ENCODE measurements around the gene CLCN1. TPM values are rescaled to one million over a fixed set of nuclear protein-coding genes. Genes with fewer than 3 reads are reported as not detected.

The CLCN1 gene
- total RNA-seq, 1 experiment from 2014 or later: 0.13 TPM

- Histone ChIP-seq H3K79me2 (ENCODE audit: insufficient read depth, low read length) (0 out of 2 replicates have a peak, but pooled peaks cover 2% of the 10 kb centered on the region), H3K79me1 (ENCODE audit: insufficient read depth, low read depth, low read length, poor library complexity, severe bottlenecking) (no peaks in the 10 kb centered on the region), H4K20me1 (ENCODE audit: control insufficient read depth, insufficient read depth, insufficient read length) (no peaks in the 10 kb centered on the region), H3T11ph (ENCODE audit: low read length) (no peak overlapping the region), H2BK15ac (ENCODE audit: low read depth, low read length) (no peak overlapping the region), H4K8ac (replicated peaks; ENCODE audit: insufficient read length, low read depth, low read length) (no peak overlapping the region), H3K14ac (ENCODE audit: insufficient read depth, low read length) (no peak overlapping the region), H3K27ac (ENCODE audit: insufficient read length, low read depth, low read length) (no peak overlapping the region), H4K5ac (ENCODE audit: insufficient read length, low read depth, low read length) (no peak overlapping the region), H3K27me3 (ENCODE audit: insufficient read depth, low read length) (no peaks in the 10 kb centered on the region), H2BK12ac (ENCODE audit: insufficient read length, low read depth, low read length) (no peak overlapping the region), H3K9ac (ENCODE audit: extremely low read depth, insufficient read length, low read length) (no peak overlapping the region), H4K91ac (ENCODE audit: insufficient read length, low read depth, low read length) (no peak overlapping the region), H3K23me2 (ENCODE audit: insufficient read length, low read depth, low read length, poor library complexity, severe bottlenecking) (no peaks in the 10 kb centered on the region), H2BK20ac (ENCODE audit: low read depth, low read length, poor library complexity, severe bottlenecking) (no peak overlapping the region), H2AFZ (ENCODE audit: low read length) (no peak overlapping the region), H3K23ac (ENCODE audit: insufficient read length, low read depth, low read length) (no peak overlapping the region), H3K4me2 (ENCODE audit: insufficient read depth, insufficient read length, low read length) (no peak overlapping the region), H3K56ac (ENCODE audit: insufficient read length, low read depth, low read length) (no peak overlapping the region), H3K9me3 (ENCODE audit: control insufficient read depth, low read depth, low read length) (no peaks in the 10 kb centered on the region), H2BK120ac (ENCODE audit: low read depth, low read length, poor library complexity, severe bottlenecking) (no peak overlapping the region), H2AK5ac (ENCODE audit: insufficient read length, low read length) (no peak overlapping the region), H2BK5ac (ENCODE audit: insufficient read length, low read length) (no peak overlapping the region), H3K18ac (ENCODE audit: insufficient read length, low read depth, low read length) (no peak overlapping the region), H3K4me1 (ENCODE audit: insufficient read depth, low read length) (no peaks in the 10 kb centered on the region), H3K4ac (ENCODE audit: low read depth, low read length) (no peak overlapping the region)
- no peaks in the 10 kb centered on the region; the same call in 1 of the 2 replicates for H3K27me3 Mint-ChIP-seq (ENCODE audit: low read depth)
- H3K4me3 Mint-ChIP-seq: no peak overlapping the region
- H3K9me3 Mint-ChIP-seq: no peaks in the 10 kb centered on the region
- DNase-seq: no peak
- peaks cover 68 to 94% (median 93%) of the 10 kb centered on the region in 3 experiments for H3K36me3 Mint-ChIP-seq (ENCODE audit: insufficient read depth in 1 of 3, low read depth in 3 of 3)
- TF ChIP-seq CTCF (conservative IDR thresholded peaks at IDR 0.05): no peak
- no peaks in the 10 kb centered on the region for H3K4me1 Mint-ChIP-seq
- H3K27ac Mint-ChIP-seq: no peak overlapping the region
- no CpG with 5 or more reads among the region's 8 CpGs for WGBS (ENCODE audit: extremely low coverage, insufficient read length, low lambda C conversion rate)
Observed at GRCh38 chr7:143300959-143301935, 14.7 kb upstream of the CLCN1 start.
